K562 (cell line): ENCODE results near the gene MCC. TPM values are rescaled to one million over a fixed set of nuclear protein-coding genes. Genes with fewer than 3 reads are reported as not detected.

Source experiments
- CBFB ChIP-seq: sonication (generic); formaldehyde crosslinking; IDR thresholded peaks from 2 replicates; pipeline ENCODE4 v1.4.0; 2020; ENCODE audit warnings: mild to moderate bottlenecking, missing genetic modification reagents
- CEBPG ChIP-seq, 3 experiments: fragments of 200-800 bp in 1 of 3; sonication (Bioruptor generic) in 1 of 3; sonication (generic) in 1 of 3; formaldehyde crosslinking in 1 of 3; IDR thresholded peaks in 2 of 3; conservative IDR thresholded peaks in 1 of 3; 2 replicates each; pipeline versions ENCODE4 v1.6.1 to v1.8.0; 2016 to 2022; ENCODE audit warnings: missing compliant biosample characterization in 2 of 3, missing genetic modification characterization in 2 of 3, mild to moderate bottlenecking in 1 of 3, missing genetic modification reagents in 1 of 3
- E2F3 ChIP-seq: fragments of 250-450 bp; sonication (Bioruptor Pico); IDR thresholded peaks from 2 replicates; pipeline ENCODE4 v1.4.0; 2020; ENCODE audit warnings: mild to moderate bottlenecking
- GTF2E2 ChIP-seq: fragments of 200-800 bp; sonication (Bioruptor generic); IDR thresholded peaks from 2 replicates; pipeline ENCODE4 v1.6.1; 2016; ENCODE audit warnings: missing genetic modification characterization, missing compliant biosample characterization
- KDM4B ChIP-seq, 2 experiments: fragments of 450-650 bp in 1 of 2; sonication (generic) in 1 of 2; IDR thresholded peaks; 2 replicates each; pipeline ENCODE4 v1.6.1; 2016 to 2017; ENCODE audit warnings: borderline replicate concordance in 2 of 2, antibody characterized with exemption in 1 of 2, low read depth in 1 of 2, mild to moderate bottlenecking in 1 of 2
- MYC ChIP-seq, 2 experiments: fragments of 250-450 bp in 1 of 2; sonication (Bioruptor Pico) in 1 of 2; IDR thresholded peaks; 2 replicates each; pipeline versions ENCODE4 v1.5.1 to v1.6.1; 2012 to 2021; ENCODE audit warnings: low read depth in 2 of 2, borderline replicate concordance in 1 of 2, improper control_type of control experiment in 1 of 2, low read length in 1 of 2, mild to moderate bottlenecking in 1 of 2, moderate library complexity in 1 of 2
- ZKSCAN8 ChIP-seq: fragments of 200-800 bp; sonication (Bioruptor generic); IDR thresholded peaks from 2 replicates; pipeline ENCODE4 v1.6.1; 2016; ENCODE audit warnings: missing genetic modification characterization, missing compliant biosample characterization
- ZNF12 ChIP-seq: sonication (generic); formaldehyde crosslinking; IDR thresholded peaks from 2 replicates; pipeline ENCODE4 v1.4.0; 2020; ENCODE audit warnings: mild to moderate bottlenecking, missing genetic modification reagents
- polyA plus RNA-seq, 8 experiments: library from polyadenylated mRNA; depleted of rRNA in 4 of 8; stranded (reverse) in 5 of 8; unstranded in 3 of 8; fragments of >200 nt; fragmentation: Nextera tagmentation in 2 of 8; fragmentation: Illumina TruSeq in 1 of 8; extraction: Ambion mirVana in 2 of 8; extraction: Trizol in 1 of 8; gene quantifications; 2 replicates each; pipeline versions ENCODE4 v1.2.1 to v1.2.3, GENCODE V29; 2011 to 2014; ENCODE audit warnings: inconsistent platforms in 1 of 8, missing spikeins in 1 of 8
- total RNA-seq, 7 experiments: library from RNA; depleted of rRNA in 6 of 7; stranded (reverse); fragments of >200 nt in 6 of 7; fragmentation: Illumina TruSeq in 2 of 7; extraction: Trizol in 2 of 7; gene quantifications; 2 replicates each; pipeline versions ENCODE4 v1.2.1 to v1.2.3, GENCODE V29; 2011 to 2021; ENCODE audit warnings: low replicate concordance in 1 of 7
- TF ChIP-seq, protein P1 (sequence below): sonication (generic); formaldehyde crosslinking; IDR thresholded peaks from 2 replicates; pipeline ENCODE4 v1.8.0; 2023; ENCODE audit warnings: missing genetic modification reagents, mild to moderate bottlenecking, borderline replicate concordance

The MCC gene
- total and polyA plus RNA-seq, 9 of the 15 experiments (the other 6 are each of a cell fraction or from before 2014, with no cell fraction given), result 0.04 to 0.24 (median 0.06) TPM; not detected in 1

DNA sequence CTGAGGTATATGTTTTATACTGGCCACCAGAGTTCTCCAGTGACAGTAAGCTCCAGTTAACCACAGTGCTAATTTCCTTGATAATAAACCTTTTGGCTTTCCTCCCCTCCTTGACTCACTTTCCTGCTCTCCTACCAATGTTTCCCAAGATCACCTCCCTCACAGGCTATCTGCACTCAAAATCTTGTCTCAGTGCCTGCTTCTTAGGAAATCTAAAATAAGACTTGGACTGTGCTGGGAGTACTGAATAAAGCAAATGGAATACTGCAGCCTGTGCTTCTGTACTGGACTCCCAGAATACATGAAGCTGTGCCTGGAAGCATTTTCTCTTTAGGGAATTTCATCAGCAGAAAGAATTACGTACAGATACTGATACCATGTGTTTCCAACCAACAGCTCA is 513.4 kb downstream of the MCC start (continued):
- TF ChIP-seq, protein P1, sequence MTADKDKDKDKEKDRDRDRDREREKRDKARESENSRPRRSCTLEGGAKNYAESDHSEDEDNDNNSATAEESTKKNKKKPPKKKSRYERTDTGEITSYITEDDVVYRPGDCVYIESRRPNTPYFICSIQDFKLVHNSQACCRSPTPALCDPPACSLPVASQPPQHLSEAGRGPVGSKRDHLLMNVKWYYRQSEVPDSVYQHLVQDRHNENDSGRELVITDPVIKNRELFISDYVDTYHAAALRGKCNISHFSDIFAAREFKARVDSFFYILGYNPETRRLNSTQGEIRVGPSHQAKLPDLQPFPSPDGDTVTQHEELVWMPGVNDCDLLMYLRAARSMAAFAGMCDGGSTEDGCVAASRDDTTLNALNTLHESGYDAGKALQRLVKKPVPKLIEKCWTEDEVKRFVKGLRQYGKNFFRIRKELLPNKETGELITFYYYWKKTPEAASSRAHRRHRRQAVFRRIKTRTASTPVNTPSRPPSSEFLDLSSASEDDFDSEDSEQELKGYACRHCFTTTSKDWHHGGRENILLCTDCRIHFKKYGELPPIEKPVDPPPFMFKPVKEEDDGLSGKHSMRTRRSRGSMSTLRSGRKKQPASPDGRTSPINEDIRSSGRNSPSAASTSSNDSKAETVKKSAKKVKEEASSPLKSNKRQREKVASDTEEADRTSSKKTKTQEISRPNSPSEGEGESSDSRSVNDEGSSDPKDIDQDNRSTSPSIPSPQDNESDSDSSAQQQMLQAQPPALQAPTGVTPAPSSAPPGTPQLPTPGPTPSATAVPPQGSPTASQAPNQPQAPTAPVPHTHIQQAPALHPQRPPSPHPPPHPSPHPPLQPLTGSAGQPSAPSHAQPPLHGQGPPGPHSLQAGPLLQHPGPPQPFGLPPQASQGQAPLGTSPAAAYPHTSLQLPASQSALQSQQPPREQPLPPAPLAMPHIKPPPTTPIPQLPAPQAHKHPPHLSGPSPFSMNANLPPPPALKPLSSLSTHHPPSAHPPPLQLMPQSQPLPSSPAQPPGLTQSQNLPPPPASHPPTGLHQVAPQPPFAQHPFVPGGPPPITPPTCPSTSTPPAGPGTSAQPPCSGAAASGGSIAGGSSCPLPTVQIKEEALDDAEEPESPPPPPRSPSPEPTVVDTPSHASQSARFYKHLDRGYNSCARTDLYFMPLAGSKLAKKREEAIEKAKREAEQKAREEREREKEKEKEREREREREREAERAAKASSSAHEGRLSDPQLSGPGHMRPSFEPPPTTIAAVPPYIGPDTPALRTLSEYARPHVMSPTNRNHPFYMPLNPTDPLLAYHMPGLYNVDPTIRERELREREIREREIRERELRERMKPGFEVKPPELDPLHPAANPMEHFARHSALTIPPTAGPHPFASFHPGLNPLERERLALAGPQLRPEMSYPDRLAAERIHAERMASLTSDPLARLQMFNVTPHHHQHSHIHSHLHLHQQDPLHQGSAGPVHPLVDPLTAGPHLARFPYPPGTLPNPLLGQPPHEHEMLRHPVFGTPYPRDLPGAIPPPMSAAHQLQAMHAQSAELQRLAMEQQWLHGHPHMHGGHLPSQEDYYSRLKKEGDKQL (CRISPR knock-in tag), result no peak
- TF ChIP-seq ZNF12 (CRISPR knock-in tag) (no peak), CBFB (no peak), E2F3 (CRISPR knock-in tag) (no peak), ZKSCAN8 (CRISPR knock-in tag) (no peak), GTF2E2 (tag) (0 out of 2 replicates have a peak, but pooled peaks have one; percentile 18), KDM4B (IDR thresholded peaks at IDR 0.05; ENCODE audit: borderline replicate concordance in 2 of 2, low read depth in 1 of 2) (no peak), CEBPG (CRISPR knock-in tag; IDR thresholded peaks at IDR 0.05) (no peak), CEBPG (tag; conservative IDR thresholded peaks at IDR 0.05 in 1 of 2, IDR thresholded peaks at IDR 0.05 in 1 of 2) (0 out of 4 replicates have a peak, but pooled peaks of 1 of the 2 experiments have one; percentile 20), MYC (IDR thresholded peaks at IDR 0.05; ENCODE audit: low read depth, low read length) (0 out of 2 replicates have a peak, but pooled peaks have one; percentile 12), MYC (CRISPR knock-in tag; IDR thresholded peaks at IDR 0.05; ENCODE audit: borderline replicate concordance, low read depth) (no peak)
- TF ChIP-seq, all 486 proteins: peak for 4
